GM12878 (cell line): ENCODE measurements around the gene RMDN3. TPM values are rescaled to one million over a fixed set of nuclear protein-coding genes. Genes with fewer than 3 reads are reported as not detected.

Source experiments
- ATAC-seq: fragments of 200-7000 bp; cut with Tn5 transposase; 3 replicates; pipeline ENCODE4 v1.9.1; 2020; ENCODE audit warnings: mild to moderate bottlenecking, moderate library complexity
- BruUV-seq: library from RNA; stranded (reverse); fragments of 400-500 nt; replicated peaks from 2 replicates; lab custom pipeline; 2021; lab: Mats Ljungman, UMichigan
- CTCF ChIA-PET: fragments of 300-600 bp; sonication (Branson Sonifier 250); formaldehyde crosslinking; extraction: SDS; loops from one replicate; lab custom pipeline; 2021; ENCODE audit warnings: inconsistent platforms; lab: Yijun Ruan, JAX
- POLR2A ChIA-PET: fragments of 350-600 bp; formaldehyde crosslinking; extraction: SDS; loops from one replicate; lab custom pipeline; 2021; ENCODE audit warnings: inconsistent platforms; lab: Charles Lee
- RAD21 ChIA-PET: fragments of 300-600 bp; sonication (Branson Sonifier 250); formaldehyde crosslinking; loops from one replicate; lab custom pipeline; 2023; ENCODE audit warnings: antibody characterized with exemption; ENCODE audit not compliant: unreplicated experiment; lab: Charles Lee
- SMC1A ChIA-PET: fragments of 300-600 bp; sonication (Branson Sonifier 250); formaldehyde crosslinking; loops from one replicate; lab custom pipeline; 2023; ENCODE audit not compliant: unreplicated experiment, uncharacterized antibody; lab: Charles Lee
- DNase-seq: peaks from one replicate; pipeline ENCODE4 v3.0.0-alpha.2; 2011; ENCODE audit warnings: low read depth, low spot score
- FAIRE-seq: peaks from 3 replicates; lab custom pipeline; 2011; peaks lifted over from hg19 to GRCh38; lab: Jason Lieb, UNC
- H2AFZ ChIP-seq: 2 replicates; pipeline ENCODE4 v1.6.0; 2011; ENCODE audit warnings: low read depth, low read length, control low read depth; ENCODE audit not compliant: control insufficient read depth
- H3K27ac ChIP-seq: 2 replicates; pipeline ENCODE4 v1.5.1; 2011; ENCODE audit warnings: control low read depth; ENCODE audit not compliant: control insufficient read depth, insufficient read depth
- H3K27me3 ChIP-seq, 2 experiments: replicated peaks in 1 of 2; 2 replicates each; pipeline versions ENCODE4 v1.6.0 to v1.6.1; 2011; ENCODE audit warnings: low read length in 1 of 2; ENCODE audit not compliant: control insufficient read depth in 2 of 2, insufficient read depth in 2 of 2
- H3K36me3 ChIP-seq, 2 experiments: 2 replicates each; pipeline ENCODE4 v1.5.1; 2011; ENCODE audit warnings: low read length in 1 of 2; ENCODE audit not compliant: control insufficient read depth in 2 of 2, insufficient read depth in 2 of 2
- H3K4me1 ChIP-seq: 2 replicates; pipeline ENCODE4 v1.6.1; 2011; ENCODE audit warnings: mild to moderate bottlenecking, low read length, moderate library complexity, mixed read lengths; ENCODE audit not compliant: control insufficient read depth, insufficient read depth
- H3K4me2 ChIP-seq: 2 replicates; pipeline ENCODE4 v1.6.0; 2011; ENCODE audit warnings: control low read depth; ENCODE audit not compliant: control insufficient read depth, insufficient read depth
- H3K4me3 ChIP-seq: fragments of 200-600 bp; sonication (generic); 2 replicates; pipeline ENCODE4 v1.5.1; 2016
- H3K79me2 ChIP-seq: 2 replicates; pipeline ENCODE4 v1.6.0; 2011; ENCODE audit warnings: low read length; ENCODE audit not compliant: control insufficient read depth, insufficient read depth
- H3K9ac ChIP-seq: 2 replicates; pipeline ENCODE4 v1.8.0; 2011; ENCODE audit warnings: low read length, control low read depth, mixed read lengths; ENCODE audit not compliant: control insufficient read depth, insufficient read depth
- H3K9me3 ChIP-seq: replicated peaks from 3 replicates; pipeline ENCODE4 v1.5.1; 2011; ENCODE audit warnings: mild to moderate bottlenecking, low read length; ENCODE audit not compliant: control insufficient read depth, insufficient read depth
- H4K20me1 ChIP-seq: 2 replicates; pipeline ENCODE4 v1.6.0; 2011; ENCODE audit not compliant: control insufficient read depth, insufficient read depth
- CEBPB ChIP-seq, 2 experiments: fragments of 150-350 bp in 1 of 2; IDR thresholded peaks; 2 replicates each; pipeline ENCODE4 v1.6.1; 2012 to 2014; ENCODE audit warnings: low read depth in 2 of 2, low read length in 2 of 2, borderline replicate concordance in 1 of 2, inconsistent platforms in 1 of 2
- CUX1 ChIP-seq: IDR thresholded peaks from 2 replicates; pipeline ENCODE4 v1.6.1; 2012; ENCODE audit warnings: improper control_type of control experiment, low read depth, low read length; ENCODE audit not compliant: insufficient replicate concordance
- ESRRA ChIP-seq: IDR thresholded peaks from 2 replicates; pipeline ENCODE4 v1.6.1; 2012; ENCODE audit warnings: mild to moderate bottlenecking, low read length, improper control_type of control experiment
- HDAC2 ChIP-seq: fragments of 200-600 bp; sonication (generic); IDR thresholded peaks from 2 replicates; pipeline ENCODE4 v1.6.1; 2017
- IRF4 ChIP-seq: IDR thresholded peaks from 2 replicates; pipeline ENCODE4 v1.6.1; 2011; ENCODE audit warnings: low read depth, low read length
- PAX5 ChIP-seq: IDR thresholded peaks from 2 replicates; pipeline ENCODE4 v1.6.1; 2011; ENCODE audit warnings: low read depth, low read length, borderline replicate concordance
- RB1 ChIP-seq: fragments of 450-650 bp; formaldehyde crosslinking; IDR thresholded peaks from 2 replicates; pipeline ENCODE4 v1.6.1; 2017; ENCODE audit warnings: mild to moderate bottlenecking, borderline replicate concordance
- RELA ChIP-seq: fragments of 450-650 bp; IDR thresholded peaks from 2 replicates; pipeline ENCODE4 v1.8.0; 2014; ENCODE audit warnings: borderline replicate concordance; ENCODE audit not compliant: partially characterized antibody
- SMC3 ChIP-seq: IDR thresholded peaks from 2 replicates; pipeline ENCODE4 v1.6.1; 2011; ENCODE audit warnings: low read length, improper control_type of control experiment, borderline replicate concordance
- STAT1 ChIP-seq: fragments of 450-650 bp; conservative IDR thresholded peaks from 2 replicates; pipeline ENCODE4 v1.6.1; 2014; ENCODE audit warnings: antibody characterized with exemption, mild to moderate bottlenecking
- TCF12 ChIP-seq: IDR thresholded peaks from 2 replicates; pipeline ENCODE4 v1.6.1; 2011; ENCODE audit warnings: low read depth, mild to moderate bottlenecking, low read length
- TCF3 ChIP-seq: IDR thresholded peaks from 2 replicates; pipeline ENCODE4 v1.6.1; 2012; ENCODE audit warnings: low read depth, mild to moderate bottlenecking, low read length, borderline replicate concordance; ENCODE audit not compliant: insufficient read depth
- YY1 ChIP-seq: IDR thresholded peaks from 2 replicates; pipeline ENCODE4 v1.6.1; 2011; ENCODE audit warnings: low read depth, mild to moderate bottlenecking, low read length
- ZNF384 ChIP-seq: IDR thresholded peaks from 2 replicates; pipeline ENCODE4 v1.6.1; 2012; ENCODE audit warnings: low read depth, mild to moderate bottlenecking, low read length, improper control_type of control experiment, borderline replicate concordance
- WGBS: methylation state at CpG from one replicate; pipeline ENCODE4 v1.1.6; 2016; ENCODE audit warnings: low lambda C conversion rate; ENCODE audit not compliant: insufficient replicate concordance, insufficient coverage; ENCODE audit errors: missing lambda C conversion rate; 5-methylcytosine and 5-hydroxymethylcytosine counted together
- in situ Hi-C: fragments of 300-500 bp; cut with MboI; formaldehyde crosslinking; loops from 9 replicates; pipeline ENCODE4 v1.14.3; 2018; ENCODE audit warnings: mixed read lengths
- intact Hi-C: fragments of 100-400 bp; cut with micrococcal nuclease; formaldehyde crosslinking; loops from one replicate; pipeline ENCODE4 v1.14.2; 2022; ENCODE audit not compliant: unreplicated experiment
- polyA plus RNA-seq, 11 experiments: library from polyadenylated mRNA; depleted of rRNA in 4 of 11; unstranded in 6 of 11; stranded (reverse) in 5 of 11; fragments of >200 nt; fragmentation: Nextera tagmentation in 4 of 11; fragmentation: Illumina TruSeq in 1 of 11; extraction: Ambion mirVana in 4 of 11; extraction: Trizol in 1 of 11; gene quantifications; 1 replicate in 1 of 11; 2 replicates in 10 of 11; pipeline versions ENCODE4 v1.2.1 to v1.2.3, GENCODE V29; 2011 to 2016; ENCODE audit warnings: inconsistent platforms in 2 of 11, missing spikeins in 2 of 11, low read depth in 1 of 11
- total RNA-seq, 4 experiments: library from RNA; depleted of rRNA in 3 of 4; stranded (reverse); fragments of >200 nt in 3 of 4; fragmentation: Illumina TruSeq in 1 of 4; extraction: Trizol in 1 of 4; gene quantifications; 2 replicates each; pipeline versions ENCODE4 v1.2.1 to v1.2.3, GENCODE V29; 2013 to 2021
- TF ChIP-seq, protein P1 (sequence below): fragments of 450-650 bp; IDR thresholded peaks from 2 replicates; pipeline ENCODE4 v1.6.1; 2017; ENCODE audit warnings: low read depth, mild to moderate bottlenecking, moderate library complexity

Gene RMDN3
- total and polyA plus RNA-seq, 10 of the 15 experiments (the other 5 are each of a cell fraction or from before 2014, with no cell fraction given), result 5.7 to 44.4 (median 20.3) TPM

DNA sequence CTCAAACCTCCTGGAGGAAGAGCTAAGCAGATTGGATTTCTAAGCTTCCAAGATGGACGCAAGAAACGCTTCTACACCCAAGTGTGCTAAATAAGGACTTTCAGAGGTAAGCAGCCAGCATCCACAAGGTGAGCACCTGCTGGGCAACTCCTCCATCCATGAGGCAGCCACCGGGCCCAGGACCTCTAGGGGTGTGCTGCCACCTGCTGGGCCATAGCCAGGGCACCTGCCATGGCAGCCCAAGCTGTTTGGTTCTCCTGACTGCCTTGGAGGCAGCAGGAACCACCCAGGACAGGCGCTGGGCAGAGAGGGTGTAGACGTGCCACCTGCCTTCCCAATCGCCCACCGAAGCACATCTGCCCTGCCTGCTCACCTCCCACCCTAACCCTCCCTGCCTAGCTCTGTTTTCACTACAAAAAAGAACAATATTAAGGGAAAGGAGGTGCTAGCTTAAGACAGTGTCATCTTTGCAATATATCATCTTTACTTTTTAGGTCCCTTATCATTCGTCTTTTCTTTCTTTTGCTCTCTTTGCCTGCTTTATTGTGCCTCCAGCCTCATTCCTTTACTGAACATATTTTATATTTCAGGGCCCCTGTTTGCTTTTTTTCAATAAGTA is 27.7 kb upstream of the RMDN3 start:
- Histone ChIP-seq H3K4me1 (peaks cover 5% of the 10 kb centered on the region), H3K79me2 (peaks cover 1% of the 10 kb centered on the region; the same call in 1 of the 2 replicates), H3K27me3 (no peaks in the 10 kb centered on the region), H3K27ac (no peak overlapping the region), H3K4me3 (no peak overlapping the region), H3K9me3 (no peaks in the 10 kb centered on the region), H3K36me3 (peaks cover 3 to 9% of the 10 kb centered on the region in 2 experiments; a peak in 3 of 4 replicates), H3K9ac (no peak overlapping the region), H4K20me1 (no peaks in the 10 kb centered on the region), H2AFZ (no peak overlapping the region), H3K4me2 (no peak overlapping the region)
- DNase-seq (no peak), ATAC-seq (peak; percentile 100), FAIRE-seq (peak; percentile 93)
- 9% methylated on average over 8 of the region's 8 CpGs for WGBS
- no TSS peak for BruUV-seq
- intact Hi-C loops, result loop anchor here (1.0 to 5.0 kb wide), 4 partner anchors 35 to 263 kb away; no protein-coding TSS in a partner anchor
- POLR2A ChIA-PET, result interaction anchor here (0.6 to 1.7 kb wide), 6 partner anchors 21 to 231 kb away, joined by 3 to 7 read pairs (median 5); no protein-coding TSS in a partner anchor
- SMC1A ChIA-PET, result interaction anchor here (0.5 to 2.2 kb wide), 33 partner anchors 10 to 460 kb away, joined by 3 to 22 read pairs (median 4); partner anchors contain the start of genes GCHFR, INAFM2 and RAD51
- in situ Hi-C loops, result no loop called here
- CTCF ChIA-PET, result interaction anchor here (0.5 to 6.6 kb wide), 50 partner anchors 8 to 504 kb away, joined by 3 to 45 read pairs (median 6); partner anchors contain the start of genes C15orf62, DNAJC17, GCHFR and RAD51
- RAD21 ChIA-PET, result interaction anchor here (0.5 to 2.2 kb wide), 25 partner anchors 9 to 265 kb away, joined by 3 to 14 read pairs (median 5); partner anchors contain the start of genes C15orf62, CCDC32, GCHFR and SPINT1
- TF ChIP-seq TCF3 (0 out of 2 replicates have a peak, but pooled peaks have one; percentile 60), RELA (peak; percentile 30), YY1 (peak; percentile 90), CEBPB (IDR thresholded peaks at IDR 0.05; ENCODE audit: borderline replicate concordance in 1 of 2, low read depth in 2 of 2, low read length in 2 of 2) (no peak), ESRRA (no peak), TCF12 (peak; percentile 67), IRF4 (0 out of 2 replicates have a peak, but pooled peaks have one; percentile 26), ZNF384 (no peak), CUX1 (no peak), PAX5 (0 out of 2 replicates have a peak, but pooled peaks have one; percentile 19), STAT1 (0 out of 2 replicates have a peak, but pooled peaks have one; percentile 52), SMC3 (peak; percentile 98), HDAC2 (no peak), RB1 (peak; percentile 72; the same call in 1 of the 2 replicates)
- TF ChIP-seq, protein P1, sequence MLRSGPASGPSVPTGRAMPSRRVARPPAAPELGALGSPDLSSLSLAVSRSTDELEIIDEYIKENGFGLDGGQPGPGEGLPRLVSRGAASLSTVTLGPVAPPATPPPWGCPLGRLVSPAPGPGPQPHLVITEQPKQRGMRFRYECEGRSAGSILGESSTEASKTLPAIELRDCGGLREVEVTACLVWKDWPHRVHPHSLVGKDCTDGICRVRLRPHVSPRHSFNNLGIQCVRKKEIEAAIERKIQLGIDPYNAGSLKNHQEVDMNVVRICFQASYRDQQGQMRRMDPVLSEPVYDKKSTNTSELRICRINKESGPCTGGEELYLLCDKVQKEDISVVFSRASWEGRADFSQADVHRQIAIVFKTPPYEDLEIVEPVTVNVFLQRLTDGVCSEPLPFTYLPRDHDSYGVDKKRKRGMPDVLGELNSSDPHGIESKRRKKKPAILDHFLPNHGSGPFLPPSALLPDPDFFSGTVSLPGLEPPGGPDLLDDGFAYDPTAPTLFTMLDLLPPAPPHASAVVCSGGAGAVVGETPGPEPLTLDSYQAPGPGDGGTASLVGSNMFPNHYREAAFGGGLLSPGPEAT, result no peak
